ENCODE data around the gene SREBF1. TPM values are rescaled to one million over a fixed set of nuclear protein-coding genes. Genes with fewer than 3 reads are reported as not detected.

The SREBF1 gene
- total and polyA plus RNA-seq, 4 donors: 27.5 to 71.8 (median 45.8) TPM

DNA sequence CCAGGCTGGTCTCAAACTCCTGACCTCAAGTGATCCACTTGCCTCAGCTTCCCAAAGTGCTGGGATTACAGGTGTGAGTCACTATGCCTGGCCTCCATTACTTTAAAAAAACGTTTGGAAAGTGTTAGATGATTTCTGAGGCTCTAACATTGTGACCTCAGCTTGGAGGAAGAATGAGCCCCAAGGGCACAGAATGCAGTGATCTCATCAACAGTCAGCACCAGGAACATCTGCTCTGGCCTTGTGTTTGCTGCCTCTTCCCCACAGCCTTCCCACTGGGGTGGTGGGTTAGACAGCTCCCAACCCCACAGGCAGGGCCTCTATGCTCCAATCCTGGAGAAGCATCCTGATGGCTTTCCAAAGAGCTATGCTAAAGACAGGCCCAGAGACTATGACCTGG lies 37.7 kb upstream of the SREBF1 start:
- no peak for DNase-seq (ENCODE audit: low read depth in 4 of 6, low spot score in 6 of 6)
- no peak overlapping the region for H3K4me3 ChIP-seq (ENCODE audit: low read depth, low read length)
- WGBS (ENCODE audit: insufficient coverage): no CpG with 5 or more reads among the region's 1 CpG
- H3K9me3 ChIP-seq (ENCODE audit: control insufficient read depth, insufficient read depth, low read length): no peaks in the 10 kb centered on the region
- peaks cover 68% of the 10 kb centered on the region for H3K4me1 ChIP-seq (ENCODE audit: control insufficient read depth, insufficient read depth, low read length)
- no peaks in the 10 kb centered on the region for H3K27me3 ChIP-seq (ENCODE audit: control insufficient read depth, insufficient read depth, low read length)
- peaks cover 31% of the 10 kb centered on the region for H3K36me3 ChIP-seq (ENCODE audit: control insufficient read depth, insufficient read depth, low read length)
- no peak overlapping the region for H3K27ac ChIP-seq (ENCODE audit: low read depth, low read length)

DNA sequence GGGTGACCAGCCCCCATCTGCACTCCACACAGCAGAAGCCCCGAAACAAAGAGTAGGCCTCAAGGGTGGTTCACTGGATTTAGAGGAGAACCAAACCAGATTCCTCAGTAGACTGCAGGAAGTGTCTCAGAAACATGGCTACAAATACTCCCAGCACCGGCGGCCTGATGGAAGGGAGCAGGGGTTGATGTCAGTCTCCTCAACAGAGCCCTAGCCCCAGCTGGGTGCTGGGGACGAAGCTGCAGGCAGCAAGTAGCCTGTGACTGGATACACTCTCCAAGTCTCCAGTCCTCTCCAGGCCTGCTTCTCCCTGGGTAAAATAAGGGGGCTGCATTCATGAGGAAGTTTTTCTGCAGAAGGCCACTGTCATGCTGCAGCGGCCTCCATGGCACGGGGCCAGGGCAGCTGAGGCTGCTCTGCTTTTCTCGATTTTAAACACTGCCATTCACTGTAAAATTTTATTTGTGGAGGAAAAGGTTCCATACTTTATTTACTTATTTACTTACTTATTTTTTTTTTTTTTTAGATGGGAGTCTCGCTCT lies 36.7 kb upstream of the SREBF1 start:
- Histone ChIP-seq H3K9me3 (ENCODE audit: control insufficient read depth, insufficient read depth, low read length) (no peaks in the 10 kb centered on the region), H3K4me1 (ENCODE audit: control insufficient read depth, insufficient read depth, low read length) (peaks cover 70% of the 10 kb centered on the region), H3K4me3 (ENCODE audit: low read depth, low read length) (no peak overlapping the region), H3K27ac (ENCODE audit: low read depth, low read length) (peak overlapping the region; percentile 70), H3K27me3 (ENCODE audit: control insufficient read depth, insufficient read depth, low read length) (no peaks in the 10 kb centered on the region), H3K36me3 (ENCODE audit: control insufficient read depth, insufficient read depth, low read length) (peaks cover 22% of the 10 kb centered on the region)
- WGBS (ENCODE audit: insufficient coverage): 65% methylated on average over 5 of the region's 8 CpGs
- peak in 2 of 6 donors; percentile 57 to 68 for DNase-seq (ENCODE audit: low read depth in 4 of 6, low spot score in 6 of 6)

DNA sequence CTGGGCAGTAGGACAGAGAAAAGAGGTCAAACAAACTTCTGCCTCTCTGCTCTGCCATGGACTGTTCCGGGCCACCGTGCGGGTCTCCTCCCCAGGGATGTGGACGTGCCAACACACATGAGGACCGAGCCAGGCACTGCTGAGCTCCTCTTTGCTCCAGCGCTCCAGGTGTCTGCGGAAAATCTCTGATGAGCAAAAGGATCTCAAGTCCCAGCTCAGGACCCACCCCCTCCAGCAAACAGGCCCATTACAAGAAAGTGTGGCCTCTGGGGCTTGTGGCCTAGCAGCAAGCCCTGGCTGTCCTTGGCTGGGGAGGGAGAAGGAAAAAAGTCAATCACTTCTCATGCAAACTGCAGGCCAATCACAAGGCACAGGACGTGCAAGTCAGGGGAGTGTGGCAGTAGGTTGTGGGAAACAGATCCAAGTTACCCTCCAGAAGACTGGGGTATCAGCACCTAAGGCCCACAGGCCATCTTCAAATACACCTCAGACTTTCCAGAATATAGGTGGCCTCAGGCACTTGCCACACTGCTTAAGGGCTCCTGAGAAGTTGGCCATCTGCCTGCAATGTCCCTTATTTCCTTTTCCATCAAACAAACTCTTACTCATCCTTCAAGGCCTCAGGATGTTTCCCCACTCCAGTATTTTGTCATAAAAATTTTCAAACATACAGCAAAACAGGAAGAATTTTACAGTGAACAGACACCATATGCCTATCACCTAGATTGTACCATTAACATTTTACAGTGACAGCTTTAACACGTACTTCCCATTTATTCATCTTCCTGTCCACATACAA lies 36.0 kb upstream of the SREBF1 start:
- no peak for DNase-seq (ENCODE audit: low read depth in 4 of 6, low spot score in 6 of 6)
- WGBS (ENCODE audit: insufficient coverage): 68% methylated on average over 5 of the region's 9 CpGs
- Histone ChIP-seq H3K36me3 (ENCODE audit: control insufficient read depth, insufficient read depth, low read length) (peaks cover 22% of the 10 kb centered on the region), H3K27ac (ENCODE audit: low read depth, low read length) (peak overlapping the region; percentile 70), H3K9me3 (ENCODE audit: control insufficient read depth, insufficient read depth, low read length) (no peaks in the 10 kb centered on the region), H3K4me1 (ENCODE audit: control insufficient read depth, insufficient read depth, low read length) (peaks cover 68% of the 10 kb centered on the region), H3K4me3 (ENCODE audit: low read depth, low read length) (no peak overlapping the region), H3K27me3 (ENCODE audit: control insufficient read depth, insufficient read depth, low read length) (no peaks in the 10 kb centered on the region)

DNA sequence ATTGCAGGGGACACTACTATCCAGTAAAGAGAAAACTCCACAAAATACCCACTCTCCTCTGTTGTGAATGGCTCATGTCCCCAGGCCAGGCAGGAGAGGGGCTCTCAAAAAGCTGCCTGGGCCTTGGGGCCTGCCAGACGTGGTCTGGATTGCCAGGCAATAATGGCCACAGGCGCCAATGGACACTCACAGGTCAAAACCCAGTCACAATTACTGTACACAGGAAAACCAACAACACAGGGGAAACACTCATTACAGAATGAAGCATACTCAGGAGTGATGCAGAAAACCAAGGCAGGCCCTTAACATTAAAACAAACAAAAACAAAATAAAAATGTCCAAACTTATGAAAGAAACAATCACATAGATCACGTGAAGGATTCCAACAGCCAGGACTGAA lies 35.1 kb upstream of the SREBF1 start:
- H3K4me1 ChIP-seq (ENCODE audit: control insufficient read depth, insufficient read depth, low read length): peaks cover 66% of the 10 kb centered on the region
- H3K4me3 ChIP-seq (ENCODE audit: low read depth, low read length): no peak overlapping the region
- no peaks in the 10 kb centered on the region for H3K9me3 ChIP-seq (ENCODE audit: control insufficient read depth, insufficient read depth, low read length)
- peaks cover 30% of the 10 kb centered on the region for H3K36me3 ChIP-seq (ENCODE audit: control insufficient read depth, insufficient read depth, low read length)
- H3K27me3 ChIP-seq (ENCODE audit: control insufficient read depth, insufficient read depth, low read length): no peaks in the 10 kb centered on the region
- no peak for DNase-seq (ENCODE audit: low read depth in 4 of 6, low spot score in 6 of 6)
- WGBS (ENCODE audit: insufficient coverage): 67% methylated on average over 2 of the region's 3 CpGs
- no peak overlapping the region for H3K27ac ChIP-seq (ENCODE audit: low read depth, low read length)

DNA sequence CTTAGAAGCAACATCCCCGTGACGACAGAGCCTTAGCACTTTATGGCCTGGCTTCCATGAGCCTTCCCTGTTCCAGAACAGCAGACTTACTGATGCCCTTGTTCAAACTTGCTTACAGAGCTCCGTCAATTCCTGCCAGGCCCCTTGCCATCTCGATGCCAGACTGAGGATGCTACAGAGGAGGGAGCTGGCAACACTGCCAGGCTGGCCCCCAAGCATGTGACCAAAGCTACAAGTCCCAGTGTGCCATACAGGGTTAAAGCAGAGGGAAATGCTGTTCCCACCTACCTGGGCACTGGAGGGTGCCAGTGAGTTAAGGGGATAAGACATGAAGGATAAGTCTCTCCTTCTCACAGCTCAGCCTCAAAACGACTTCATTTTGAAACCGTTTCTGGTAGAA lies 33.5 kb upstream of the SREBF1 start:
- Histone ChIP-seq H3K4me1 (ENCODE audit: control insufficient read depth, insufficient read depth, low read length) (peaks cover 57% of the 10 kb centered on the region), H3K27me3 (ENCODE audit: control insufficient read depth, insufficient read depth, low read length) (no peaks in the 10 kb centered on the region), H3K4me3 (ENCODE audit: low read depth, low read length) (no peak overlapping the region), H3K9me3 (ENCODE audit: control insufficient read depth, insufficient read depth, low read length) (no peaks in the 10 kb centered on the region), H3K27ac (ENCODE audit: low read depth, low read length) (no peak overlapping the region), H3K36me3 (ENCODE audit: control insufficient read depth, insufficient read depth, low read length) (peaks cover 37% of the 10 kb centered on the region)
- peak in 2 of 6 donors; percentile 47 to 64 for DNase-seq (ENCODE audit: low read depth in 4 of 6, low spot score in 6 of 6)
- WGBS (ENCODE audit: insufficient coverage): 46% methylated on average over 6 of the region's 6 CpGs

DNA sequence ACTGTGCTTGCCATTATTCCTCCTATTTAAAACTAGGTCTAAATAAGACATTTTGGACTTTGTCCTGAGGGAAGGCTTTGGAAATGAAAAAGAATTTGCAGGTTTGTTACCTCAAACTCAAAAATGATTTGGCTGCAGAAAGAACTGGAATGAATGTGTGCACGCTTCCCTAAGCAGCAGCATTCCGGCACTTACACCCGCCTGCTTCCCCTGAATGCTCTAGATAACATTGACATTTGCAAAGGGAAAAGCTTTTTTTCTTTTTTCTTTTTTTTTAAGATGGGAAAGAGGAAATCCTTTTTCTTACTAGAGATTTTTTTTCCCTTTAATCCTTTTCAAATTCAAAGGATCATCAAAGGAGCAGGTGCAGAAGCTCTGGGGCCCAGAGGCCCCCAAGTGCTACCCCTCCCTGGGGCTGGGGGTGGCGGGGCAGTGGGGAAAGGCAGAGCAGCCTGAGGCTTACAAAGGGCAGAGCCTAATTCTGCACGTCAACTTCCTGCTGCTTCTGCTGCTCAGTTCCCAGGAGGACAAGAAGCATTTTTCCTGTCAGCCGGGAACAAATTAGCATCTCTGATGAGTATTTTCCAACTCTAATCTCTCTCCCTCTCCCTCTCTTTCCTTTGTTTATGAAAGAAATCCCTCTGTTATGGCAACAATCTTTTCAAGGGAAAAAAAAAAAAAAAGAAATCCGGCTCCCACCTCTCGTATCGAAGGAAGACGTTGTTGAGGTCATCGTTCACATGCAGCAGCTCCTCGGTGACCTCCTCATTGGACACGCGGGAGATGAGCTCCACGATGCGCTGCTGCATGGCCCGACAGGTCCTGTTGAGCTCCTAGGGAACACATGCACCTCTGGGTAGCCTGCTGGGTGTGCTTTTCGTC lies 32.1 kb upstream of the SREBF1 start:
- H3K4me1 ChIP-seq (ENCODE audit: control insufficient read depth, insufficient read depth, low read length): peaks cover 51% of the 10 kb centered on the region
- H3K9me3 ChIP-seq (ENCODE audit: control insufficient read depth, insufficient read depth, low read length): no peaks in the 10 kb centered on the region
- H3K27ac ChIP-seq (ENCODE audit: low read depth, low read length): peak overlapping the region; percentile 16
- H3K36me3 ChIP-seq (ENCODE audit: control insufficient read depth, insufficient read depth, low read length): peaks cover 35% of the 10 kb centered on the region
- H3K27me3 ChIP-seq (ENCODE audit: control insufficient read depth, insufficient read depth, low read length): no peaks in the 10 kb centered on the region
- no peak overlapping the region for H3K4me3 ChIP-seq (ENCODE audit: low read depth, low read length)
- DNase-seq (ENCODE audit: low read depth in 4 of 6, low spot score in 6 of 6): peak in 2 of 6 donors; percentile 52 to 77
- 18% methylated on average over 12 of the region's 18 CpGs for WGBS (ENCODE audit: insufficient coverage)

DNA sequence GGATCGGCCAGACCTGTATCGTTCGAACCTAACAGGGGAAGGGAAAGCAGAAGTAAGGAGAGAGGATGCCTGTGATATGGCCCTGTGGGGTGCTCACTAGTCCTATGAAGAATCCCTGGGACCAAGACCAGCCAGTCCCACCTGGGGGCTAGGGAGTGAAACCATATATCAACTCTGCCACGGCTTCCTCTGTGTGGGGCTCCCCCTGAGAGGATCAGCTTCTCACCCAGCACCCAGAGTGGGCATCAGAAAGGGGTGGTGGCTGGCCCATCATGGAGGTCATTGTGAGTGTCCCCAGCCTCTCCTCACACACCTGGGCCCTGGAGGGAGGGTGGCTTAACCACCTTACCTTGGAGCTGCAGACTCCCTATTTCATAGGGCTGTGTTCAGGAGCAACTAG lies 30.1 kb upstream of the SREBF1 start:
- H3K27ac ChIP-seq (ENCODE audit: low read depth, low read length): no peak overlapping the region
- H3K4me3 ChIP-seq (ENCODE audit: low read depth, low read length): no peak overlapping the region
- H3K4me1 ChIP-seq (ENCODE audit: control insufficient read depth, insufficient read depth, low read length): peaks cover 35% of the 10 kb centered on the region
- no peaks in the 10 kb centered on the region for H3K9me3 ChIP-seq (ENCODE audit: control insufficient read depth, insufficient read depth, low read length)
- DNase-seq (ENCODE audit: low read depth in 4 of 6, low spot score in 6 of 6): no peak
- H3K27me3 ChIP-seq (ENCODE audit: control insufficient read depth, insufficient read depth, low read length): no peaks in the 10 kb centered on the region
- H3K36me3 ChIP-seq (ENCODE audit: control insufficient read depth, insufficient read depth, low read length): peaks cover 42% of the 10 kb centered on the region
- WGBS (ENCODE audit: insufficient coverage): 90% methylated on average over 4 of the region's 4 CpGs

DNA sequence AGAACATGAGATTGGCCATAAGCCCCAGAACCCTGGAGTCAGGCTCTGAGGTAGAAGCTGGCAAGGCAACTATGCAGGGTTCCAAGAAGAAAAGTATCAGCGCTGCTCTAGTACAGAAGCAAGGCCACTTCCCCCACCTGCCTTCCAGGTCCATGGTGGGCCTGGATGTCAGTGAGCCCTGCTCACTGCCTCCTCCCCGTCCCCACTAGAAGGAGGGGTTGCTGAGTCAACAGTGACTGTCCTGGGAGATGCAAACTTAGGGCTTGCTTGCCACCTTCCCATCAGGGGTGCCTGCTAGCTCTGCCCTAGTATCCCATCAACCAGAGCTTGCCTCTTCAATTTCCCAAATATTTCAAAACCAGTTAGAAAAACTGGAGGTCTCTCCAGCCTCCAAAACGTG lies 29.6 kb upstream of the SREBF1 start:
- no CpG with 5 or more reads among the region's 3 CpGs for WGBS (ENCODE audit: insufficient coverage)
- peaks cover 39% of the 10 kb centered on the region for H3K36me3 ChIP-seq (ENCODE audit: control insufficient read depth, insufficient read depth, low read length)
- no peak overlapping the region for H3K4me3 ChIP-seq (ENCODE audit: low read depth, low read length)
- H3K4me1 ChIP-seq (ENCODE audit: control insufficient read depth, insufficient read depth, low read length): peaks cover 33% of the 10 kb centered on the region
- DNase-seq (ENCODE audit: low read depth in 4 of 6, low spot score in 6 of 6): no peak
- no peaks in the 10 kb centered on the region for H3K27me3 ChIP-seq (ENCODE audit: control insufficient read depth, insufficient read depth, low read length)
- H3K27ac ChIP-seq (ENCODE audit: low read depth, low read length): no peak overlapping the region
- H3K9me3 ChIP-seq (ENCODE audit: control insufficient read depth, insufficient read depth, low read length): no peaks in the 10 kb centered on the region

DNA sequence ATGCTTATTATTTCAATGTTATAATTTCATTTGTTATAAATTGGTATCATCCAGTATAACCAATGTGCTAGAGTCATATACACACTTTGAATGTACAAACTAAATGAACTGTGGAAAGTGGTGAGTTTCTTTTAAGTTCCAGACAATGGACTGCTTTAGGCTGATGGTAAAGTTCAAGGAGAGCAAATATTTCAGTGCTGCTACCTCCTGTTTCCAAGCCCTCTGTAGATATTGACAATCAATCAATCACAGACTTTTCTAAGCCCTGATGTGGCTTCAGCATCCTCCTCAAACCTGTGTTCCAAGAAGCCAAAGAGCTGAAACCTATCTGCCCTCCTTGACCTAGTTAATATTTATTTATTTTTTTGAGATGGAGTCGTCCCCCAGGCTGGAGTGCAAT lies 28.2 kb upstream of the SREBF1 start:
- Histone ChIP-seq H3K27ac (ENCODE audit: low read depth, low read length) (no peak overlapping the region), H3K4me1 (ENCODE audit: control insufficient read depth, insufficient read depth, low read length) (peaks cover 38% of the 10 kb centered on the region), H3K27me3 (ENCODE audit: control insufficient read depth, insufficient read depth, low read length) (no peaks in the 10 kb centered on the region), H3K9me3 (ENCODE audit: control insufficient read depth, insufficient read depth, low read length) (no peaks in the 10 kb centered on the region), H3K4me3 (ENCODE audit: low read depth, low read length) (no peak overlapping the region), H3K36me3 (ENCODE audit: control insufficient read depth, insufficient read depth, low read length) (peaks cover 48% of the 10 kb centered on the region)
- DNase-seq (ENCODE audit: low read depth in 4 of 6, low spot score in 6 of 6): no peak
- 89% methylated on average over 1 of the region's 1 CpG for WGBS (ENCODE audit: insufficient coverage)
